Daoy (cell line): ENCODE measurements around the gene ACSL5. TPM values are rescaled to one million over a fixed set of nuclear protein-coding genes. Genes with fewer than 3 reads are reported as not detected.
A peak's percentile ranks its signal among the peaks of the same experiment; 100 is the strongest.
"Not testable (repeated sequence)": the region's sequence is repeated elsewhere in the genome, so short reads cannot be mapped to it uniquely, and the experiment has no call there.

Source experiments
- DNase-seq: peaks from one replicate; pipeline ENCODE4 v3.0.0-alpha.2; 2015; ENCODE audit warnings: low read depth
- total RNA-seq: library from RNA; depleted of rRNA; stranded (reverse); fragments of >200 nt; shearing (Covaris generic); gene quantifications from 2 replicates; pipeline ENCODE4 v1.2.3, GENCODE V29; 2014; rRNA removed

The ACSL5 gene
- total RNA-seq, 1 experiment from 2014 or later, result 18.3 TPM

DNA sequence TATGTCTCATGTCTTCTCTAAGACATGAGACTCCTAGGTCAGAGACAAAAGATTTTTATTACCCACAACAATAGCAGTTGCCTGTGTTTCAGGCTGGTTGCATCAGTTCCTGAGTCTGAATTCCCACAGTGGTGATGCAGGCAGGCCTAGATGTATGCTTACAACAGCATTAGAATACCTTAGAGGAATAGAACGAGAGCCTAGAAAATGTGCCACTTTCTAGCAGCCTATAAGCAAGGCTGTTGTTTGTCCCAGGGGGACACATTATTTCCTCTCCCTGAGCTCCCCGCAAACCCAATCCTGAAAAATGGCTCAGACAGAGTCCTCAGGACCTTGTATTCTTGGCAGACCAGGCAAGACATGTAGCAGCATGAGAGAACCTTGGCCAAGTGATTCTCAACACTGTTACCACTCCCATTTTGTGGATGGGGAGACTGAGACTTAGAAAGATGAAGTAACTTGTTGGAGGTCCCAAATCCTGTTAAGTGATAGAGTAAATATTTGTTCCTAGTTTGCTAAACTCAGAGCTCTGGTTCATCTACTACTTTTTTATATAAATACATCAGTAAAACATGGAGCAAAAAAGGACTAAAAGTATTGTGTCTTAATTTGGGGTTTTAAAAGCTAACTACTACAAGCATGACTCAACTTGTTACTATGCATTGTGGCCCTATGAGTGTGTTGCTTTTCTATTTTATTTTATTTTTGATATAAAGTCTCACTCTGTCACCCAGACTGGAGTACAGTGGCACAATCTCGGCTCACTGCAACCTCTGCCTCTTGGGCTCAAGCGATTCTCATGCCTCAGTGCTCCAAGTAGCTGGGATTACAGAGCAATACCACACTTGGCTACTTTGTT is 87.3 kb downstream of the ACSL5 start:
- DNase-seq, result no peak

GRCh38 chr10:112464074-112464473 is 90.2 kb downstream of the ACSL5 start:
- not testable (repeated sequence) for DNase-seq

DNA sequence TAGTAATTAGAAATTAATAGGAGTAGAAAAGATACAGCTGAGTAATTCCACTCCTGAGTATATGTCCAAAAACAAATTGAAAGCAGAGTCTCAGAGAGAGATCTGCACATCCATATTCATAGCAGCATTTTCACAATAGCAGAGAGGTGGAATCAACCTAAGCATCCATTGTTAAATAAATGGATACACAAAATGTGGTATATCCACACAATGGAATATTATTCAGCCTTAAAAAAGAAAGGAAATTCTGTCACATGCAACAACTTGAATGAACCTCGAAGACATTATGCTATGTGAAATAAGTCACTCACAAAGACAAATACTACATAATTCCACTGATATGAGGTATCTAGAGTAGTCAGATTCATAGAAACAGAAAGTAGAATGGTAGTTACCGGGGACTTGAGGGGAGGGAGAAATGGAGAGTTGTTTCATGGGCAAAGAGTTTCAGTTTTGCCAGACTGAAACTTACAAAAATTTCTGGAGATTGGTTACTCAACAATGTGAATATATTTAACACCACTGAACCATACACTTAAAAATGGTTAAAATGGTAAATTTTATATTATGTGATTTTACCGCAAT is 91.5 kb downstream of the ACSL5 start:
- no peak for DNase-seq

DNA sequence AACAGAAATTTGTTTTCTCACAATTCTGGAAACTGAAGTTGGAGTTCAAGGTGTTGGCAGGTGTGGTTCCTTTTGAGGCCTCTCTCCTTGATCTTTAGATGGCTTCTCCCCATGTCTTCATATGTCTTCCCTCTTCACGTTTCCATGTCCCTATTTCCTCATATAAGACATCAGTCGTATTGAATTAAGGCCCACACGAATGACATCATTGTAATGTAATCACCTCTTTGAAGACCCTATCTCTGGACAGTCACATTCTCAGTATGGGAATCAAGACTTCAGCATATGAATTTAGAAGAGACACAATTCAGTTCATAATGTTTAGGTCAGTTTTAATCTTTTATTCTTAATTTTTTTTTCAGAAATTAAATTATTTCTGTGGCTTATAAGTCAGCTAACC is 92.9 kb downstream of the ACSL5 start:
- no peak for DNase-seq

- DNase-seq, result no peak
Measured at GRCh38 chr10:112467541-112468075, 93.7 kb downstream of the ACSL5 start.

- DNase-seq, result peak; percentile 13
Measured at GRCh38 chr10:112471878-112472487, 98.1 kb downstream of the ACSL5 start.

- DNase-seq, result no peak
Measured at GRCh38 chr10:112475575-112476218, 101.8 kb downstream of the ACSL5 start.

Other genes starting within 250 kb of the ACSL5 start
- gene GPAM, start 190.4 kb upstream of the ACSL5 start, total RNA-seq, result 8.8 and 10.3 TPM in 2 replicates
- not detected in 2 replicates for gene TECTB, start 90.7 kb upstream of the ACSL5 start, total RNA-seq
- gene ZDHHC6, start 72.8 kb downstream of the ACSL5 start, total RNA-seq, result 24.8 and 26.3 TPM in 2 replicates
- 15.7 and 42.4 TPM in 2 replicates for gene VTI1A, start 73.1 kb downstream of the ACSL5 start, total RNA-seq